KOPT-K1 (cell line): ENCODE results near the gene CREBBP.

Experiments used
- H3K27ac ChIP-seq: fragments of 200-600 bp; sonication (generic); 2 replicates; pipeline ENCODE4 v1.5.1; 2016; ENCODE audit warnings: antibody characterized with exemption, mild to moderate bottlenecking, low read depth, low read length; ENCODE audit not compliant: poor library complexity, severe bottlenecking
- H3K36me3 ChIP-seq: fragments of 200-600 bp; sonication (generic); 2 replicates; pipeline ENCODE4 v1.5.1; 2017; ENCODE audit warnings: antibody characterized with exemption, mild to moderate bottlenecking, low read length, moderate library complexity; ENCODE audit not compliant: insufficient read depth
- H3K9me3 ChIP-seq: fragments of 200-600 bp; sonication (generic); 2 replicates; pipeline ENCODE4 v1.5.1; 2017; ENCODE audit warnings: antibody characterized with exemption, low read length, mild to moderate bottlenecking; ENCODE audit not compliant: insufficient read depth, poor library complexity, severe bottlenecking

Gene CREBBP

DNA sequence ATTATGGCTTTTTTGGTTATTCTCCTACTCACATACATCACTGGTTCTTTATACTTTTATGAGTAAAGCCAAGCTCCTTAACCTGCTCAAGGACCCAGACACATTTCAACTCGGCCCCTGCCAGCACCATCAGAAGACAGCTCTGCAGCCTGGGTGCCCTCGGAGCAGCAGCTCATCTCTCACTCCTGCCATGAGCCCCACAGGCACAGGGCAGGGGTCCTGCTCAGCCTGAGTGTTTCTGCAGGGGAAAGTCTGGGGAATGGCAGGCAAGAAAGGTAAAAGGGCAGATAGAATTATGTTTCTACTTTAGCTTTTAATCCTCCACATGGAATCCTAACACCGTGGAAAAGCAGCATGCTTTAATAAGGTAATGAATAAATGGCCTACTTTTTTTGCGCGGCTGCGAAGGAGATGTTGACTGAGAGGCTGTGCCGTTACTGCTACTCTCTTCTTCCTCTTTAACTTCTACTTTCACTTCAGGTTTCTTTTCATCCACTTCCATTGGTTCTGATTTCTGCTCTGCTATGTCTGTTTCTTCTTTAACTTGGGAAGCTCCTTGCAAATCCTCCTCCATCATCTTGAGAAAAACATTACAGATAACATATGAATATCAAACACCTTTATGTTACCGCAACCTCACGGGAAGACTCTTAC, 113.1 kb downstream of the CREBBP start:
- Histone ChIP-seq H3K9me3 (no peaks in the 10 kb centered on the region), H3K36me3 (peaks cover 90% of the 10 kb centered on the region), H3K27ac (no peak overlapping the region)

DNA sequence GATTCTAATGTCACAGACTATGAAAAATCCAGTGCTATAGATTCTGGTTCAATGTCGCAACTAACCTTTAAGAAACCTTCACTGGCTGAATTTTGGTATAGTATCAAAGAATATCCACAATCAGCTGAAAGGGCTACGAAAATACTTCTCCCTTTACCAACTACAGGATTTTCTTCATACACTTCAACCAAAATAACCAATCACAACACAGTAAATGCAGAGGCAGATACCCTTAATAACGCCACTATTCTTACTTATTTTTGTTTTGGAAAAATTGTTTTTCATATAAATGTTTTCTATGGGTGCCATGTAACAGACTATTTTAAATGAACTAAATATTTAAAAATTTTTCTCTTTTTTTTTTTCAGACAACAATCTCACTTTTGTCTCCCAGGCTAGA, 114.3 kb downstream of the CREBBP start:
- H3K9me3 ChIP-seq, result no peaks in the 10 kb centered on the region
- peaks cover 95% of the 10 kb centered on the region for H3K36me3 ChIP-seq
- no peak overlapping the region for H3K27ac ChIP-seq

DNA sequence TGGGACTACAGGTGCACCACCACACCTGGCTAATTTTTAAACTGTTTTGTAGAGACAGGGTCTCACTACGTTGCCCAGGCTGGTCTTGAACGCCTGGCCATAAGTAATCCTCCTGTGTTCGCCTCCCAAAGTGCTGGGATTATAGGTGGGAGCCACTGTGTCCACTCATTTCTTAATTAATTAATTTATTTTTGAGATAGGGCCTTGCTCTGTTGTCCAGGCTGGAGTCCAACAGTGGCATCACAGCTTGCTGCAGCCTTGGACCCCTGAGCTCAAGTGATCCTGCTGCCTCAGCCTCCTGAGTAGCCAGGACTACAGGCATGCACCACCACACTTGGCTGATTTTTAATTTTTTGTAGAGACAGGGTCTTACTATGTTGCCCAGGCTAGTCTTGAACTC, 116.1 kb downstream of the CREBBP start:
- no peak overlapping the region for H3K27ac ChIP-seq
- H3K36me3 ChIP-seq, result peaks cover 86% of the 10 kb centered on the region
- H3K9me3 ChIP-seq, result no peaks in the 10 kb centered on the region

DNA sequence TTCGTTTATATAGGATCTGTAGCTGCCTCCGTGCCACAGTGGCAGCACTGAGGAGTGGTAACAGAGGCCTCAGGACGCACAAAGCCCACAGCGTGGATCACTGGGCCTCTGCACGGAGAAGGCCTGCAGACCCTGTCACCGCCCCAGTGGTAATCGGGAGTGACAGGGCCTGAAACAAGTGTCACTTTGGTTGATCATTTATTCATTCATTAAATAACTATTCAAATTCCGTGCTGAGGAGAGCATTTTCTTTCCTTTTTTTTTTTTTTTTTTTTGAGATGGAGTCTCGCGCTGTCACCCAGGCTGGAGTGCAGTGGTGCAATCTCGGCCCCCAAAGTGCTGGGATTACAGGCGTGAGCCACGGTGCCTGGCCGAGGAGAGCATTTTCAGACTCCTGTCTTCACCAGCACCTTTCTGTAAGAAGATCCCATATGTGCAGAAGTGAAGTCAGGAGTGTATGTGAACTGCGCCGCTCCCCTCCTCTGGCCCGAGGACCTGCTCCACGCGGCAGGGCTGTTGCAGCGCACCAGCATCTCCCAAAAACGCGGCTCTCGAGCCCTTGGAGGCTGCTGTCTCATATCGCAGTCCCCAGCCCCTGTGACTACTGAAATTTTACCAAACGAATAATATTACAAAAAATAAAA, 118.3 kb downstream of the CREBBP start:
- no peak overlapping the region for H3K27ac ChIP-seq
- no peaks in the 10 kb centered on the region for H3K9me3 ChIP-seq
- peaks cover 83% of the 10 kb centered on the region for H3K36me3 ChIP-seq

DNA sequence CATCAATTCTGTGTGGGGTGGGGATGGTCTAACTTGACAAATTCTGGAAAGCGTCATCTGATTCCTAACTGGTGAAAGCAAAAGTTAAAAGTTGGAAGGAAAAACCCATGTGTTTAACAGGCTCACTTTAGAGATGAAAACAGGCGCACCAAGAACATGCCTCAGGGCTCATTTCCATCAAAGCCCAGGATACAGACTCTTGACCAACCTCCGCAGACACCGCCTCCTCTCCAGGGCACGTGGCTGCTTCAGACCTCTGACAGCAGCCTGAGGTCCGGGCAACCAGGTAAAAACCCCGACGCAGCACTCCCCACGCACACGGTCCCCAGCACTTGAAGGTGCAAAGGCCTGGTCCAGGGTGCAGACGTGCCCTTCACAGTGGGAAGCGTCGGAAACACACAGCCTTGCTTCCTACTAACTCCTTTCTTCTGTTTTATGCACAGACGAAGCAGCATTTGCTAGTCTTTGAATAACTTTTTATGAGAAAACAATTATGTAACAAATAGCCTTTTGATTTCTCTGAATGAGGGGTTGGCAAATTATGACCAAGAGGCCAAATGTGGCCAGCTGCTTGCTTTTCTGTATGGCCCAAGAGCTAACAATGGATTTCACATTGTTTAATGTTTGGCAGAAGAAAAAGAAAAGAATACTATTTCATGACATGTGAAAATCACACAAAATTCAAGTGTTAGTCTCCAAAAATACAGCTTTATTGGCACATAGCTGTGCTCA, 119.0 kb downstream of the CREBBP start:
- Histone ChIP-seq H3K9me3 (no peaks in the 10 kb centered on the region), H3K36me3 (peaks cover 83% of the 10 kb centered on the region), H3K27ac (no peak overlapping the region)

DNA sequence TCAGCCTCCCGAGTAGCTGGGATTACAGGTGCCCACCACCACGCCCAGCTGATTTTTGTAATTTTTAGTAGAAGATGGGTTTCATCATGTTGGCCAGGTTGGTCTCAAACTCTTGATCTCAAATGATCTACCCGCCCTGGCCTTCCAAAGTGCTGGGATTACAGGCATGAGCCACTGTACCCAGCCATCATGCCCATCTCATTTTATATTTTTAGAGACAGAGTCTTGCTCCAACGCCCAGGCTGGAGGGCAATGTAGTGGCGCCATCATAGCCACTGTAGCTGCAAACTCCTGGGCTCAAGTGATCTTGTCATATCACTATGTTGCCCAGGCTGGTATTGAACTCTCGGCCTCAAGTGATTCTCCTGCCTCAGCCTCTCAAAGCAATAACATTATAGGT, 120.0 kb downstream of the CREBBP start:
- Histone ChIP-seq H3K27ac (no peak overlapping the region), H3K36me3 (peaks cover 83% of the 10 kb centered on the region)

DNA sequence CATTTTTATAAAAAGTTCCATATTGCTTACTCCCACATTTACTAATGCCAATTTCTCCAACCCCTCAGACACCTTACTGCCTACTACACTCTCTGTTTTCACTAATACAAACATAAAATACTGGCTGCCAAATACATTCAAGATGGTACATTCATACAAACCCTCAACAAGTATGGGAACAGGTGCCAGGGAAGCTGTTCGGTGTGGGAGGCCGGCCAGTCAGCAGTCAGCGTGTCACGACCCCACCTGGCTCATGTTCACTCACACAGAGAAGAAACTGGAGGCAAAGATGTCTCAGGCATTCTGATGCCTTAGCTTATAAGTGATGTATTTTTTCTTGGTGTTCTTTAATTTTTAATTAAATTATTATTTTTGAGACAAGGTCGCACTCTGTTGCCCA, 120.8 kb downstream of the CREBBP start:
- H3K36me3 ChIP-seq, result peaks cover 84% of the 10 kb centered on the region
- no peaks in the 10 kb centered on the region for H3K9me3 ChIP-seq
- H3K27ac ChIP-seq, result no peak overlapping the region

More for the DNA sequence above, 120.0 kb downstream of the CREBBP start:
- H3K9me3 ChIP-seq, result no peaks in the 10 kb centered on the region

DNA sequence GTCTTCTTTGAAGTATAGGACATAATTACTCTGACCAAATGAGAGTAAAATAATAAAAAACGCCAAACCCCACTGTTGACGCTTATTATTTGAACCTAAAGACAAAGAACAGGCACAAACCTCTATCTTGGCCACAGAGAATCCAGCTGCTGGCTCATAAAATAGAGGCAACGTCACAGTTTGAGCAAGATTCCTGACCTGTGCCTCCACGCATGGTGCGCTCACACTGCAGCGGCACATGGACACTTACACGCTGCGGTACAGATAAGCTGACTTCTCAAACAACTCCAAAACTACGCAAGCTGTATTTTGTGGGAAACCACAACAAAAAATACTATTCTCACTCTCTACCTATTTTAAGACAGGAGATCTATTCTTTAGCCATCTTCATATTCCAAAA, 124.4 kb downstream of the CREBBP start:
- H3K36me3 ChIP-seq, result peaks cover 74% of the 10 kb centered on the region

DNA sequence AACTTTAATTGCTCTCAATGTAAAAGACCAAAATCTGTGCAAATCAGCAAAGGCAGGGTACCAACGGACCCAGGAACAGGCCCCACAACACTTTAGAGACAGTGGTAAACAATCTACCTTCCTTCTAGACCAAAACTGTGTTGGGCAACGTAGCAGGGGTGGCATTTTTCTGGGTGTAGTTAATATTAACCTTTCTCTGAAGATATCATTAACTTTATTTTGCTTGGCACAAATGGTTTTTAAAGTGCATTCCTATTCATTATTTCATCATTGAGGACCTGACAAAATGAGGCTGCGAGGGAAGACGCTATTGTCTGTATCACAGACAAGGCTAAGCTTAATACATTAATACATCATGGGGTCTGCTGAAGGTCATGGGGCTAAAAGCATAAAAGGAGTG, 125.3 kb downstream of the CREBBP start:
- Histone ChIP-seq H3K36me3 (peaks cover 67% of the 10 kb centered on the region), H3K27ac (no peak overlapping the region), H3K9me3 (no peaks in the 10 kb centered on the region)

More for the DNA sequence above, 124.4 kb downstream of the CREBBP start:
- Histone ChIP-seq H3K27ac (no peak overlapping the region), H3K9me3 (no peaks in the 10 kb centered on the region)

DNA sequence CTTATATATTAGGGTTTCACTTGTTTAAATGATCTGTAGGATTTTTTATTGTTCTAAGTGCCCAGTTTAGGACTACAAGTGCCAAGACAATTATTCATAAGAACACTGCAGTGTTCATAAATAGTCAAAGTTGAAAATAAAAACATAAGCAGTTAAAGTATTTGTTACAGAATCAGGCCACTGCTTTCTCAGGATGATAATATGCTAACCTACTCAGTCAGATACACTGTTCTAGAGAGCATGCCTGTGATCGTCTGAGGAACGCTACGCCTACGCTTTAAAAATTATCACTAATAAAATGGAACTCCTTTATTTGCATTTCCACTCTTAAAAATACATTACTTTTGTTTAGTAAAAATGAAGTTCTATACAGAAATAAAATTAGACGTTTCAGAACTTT, 125.7 kb downstream of the CREBBP start:
- no peak overlapping the region for H3K27ac ChIP-seq
- H3K9me3 ChIP-seq, result no peaks in the 10 kb centered on the region
- H3K36me3 ChIP-seq, result peaks cover 66% of the 10 kb centered on the region

DNA sequence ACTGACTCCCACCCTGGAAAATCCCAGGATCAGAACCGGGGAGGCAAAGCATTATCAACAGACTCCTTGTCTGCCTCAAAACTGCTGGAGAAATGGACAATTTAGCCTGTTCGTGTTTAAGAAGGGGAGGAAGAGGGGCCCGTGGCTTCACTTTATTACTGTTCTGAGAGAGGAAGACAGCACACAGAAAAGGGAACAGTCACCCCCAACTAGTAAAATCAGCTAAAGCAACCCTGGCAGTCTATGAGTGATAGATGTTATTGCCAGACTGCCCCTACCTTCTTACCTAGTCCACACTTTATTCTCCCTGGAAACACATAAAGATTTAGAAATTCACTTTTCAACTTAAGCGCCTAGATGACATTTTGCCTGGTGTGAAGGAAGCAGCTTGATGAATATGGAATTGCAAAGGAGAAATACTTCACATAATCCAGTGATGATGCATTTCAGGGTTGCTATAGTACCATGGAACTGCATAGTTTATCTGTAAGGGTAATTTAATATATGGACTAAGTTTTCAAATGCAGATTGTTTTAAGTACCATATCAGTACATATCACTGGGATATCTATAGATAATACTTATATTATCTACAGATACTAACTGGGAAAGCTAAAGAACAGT, 126.3 kb downstream of the CREBBP start:
- Histone ChIP-seq H3K9me3 (no peaks in the 10 kb centered on the region), H3K36me3 (peaks cover 66% of the 10 kb centered on the region), H3K27ac (no peak overlapping the region)

DNA sequence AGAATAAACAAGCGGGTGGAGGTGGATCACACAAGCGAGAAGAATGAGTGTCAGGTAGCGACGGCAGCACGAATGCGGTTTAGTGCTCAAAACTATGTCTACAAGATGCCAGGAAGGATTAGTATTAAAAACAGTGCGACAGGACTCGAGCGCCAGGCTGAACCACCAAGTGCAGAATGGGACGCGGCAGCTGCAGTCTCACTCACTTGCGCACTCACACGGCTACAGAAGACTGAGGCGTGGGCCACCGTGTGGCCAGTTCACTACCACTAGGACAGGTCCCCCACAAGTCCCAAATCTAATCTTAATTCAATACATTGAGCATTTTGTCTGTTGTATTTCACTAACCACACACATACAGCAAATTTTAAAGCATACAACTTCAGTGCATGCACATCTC, 127.5 kb downstream of the CREBBP start:
- no peak overlapping the region for H3K27ac ChIP-seq
- no peaks in the 10 kb centered on the region for H3K9me3 ChIP-seq
- H3K36me3 ChIP-seq, result peaks cover 63% of the 10 kb centered on the region

DNA sequence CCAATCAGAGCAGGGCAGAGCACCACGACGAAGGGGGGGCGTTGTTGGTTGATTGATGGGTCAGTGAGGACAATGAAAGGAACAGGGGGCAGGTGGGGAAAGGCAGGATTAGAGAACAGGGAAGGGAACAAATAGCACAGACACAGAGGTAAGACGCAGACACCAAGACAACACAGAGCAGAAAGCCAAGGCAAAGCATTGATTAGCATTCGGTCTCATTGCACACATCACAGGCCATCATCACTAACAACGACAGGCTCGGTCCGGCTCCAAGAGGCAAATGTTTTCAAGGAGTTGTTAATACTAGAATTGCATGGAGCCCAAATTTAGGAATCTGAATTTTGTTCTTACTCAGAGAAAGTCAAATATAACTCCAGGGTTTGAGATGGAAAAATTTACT, 128.6 kb downstream of the CREBBP start:
- Histone ChIP-seq H3K36me3 (peaks cover 60% of the 10 kb centered on the region), H3K27ac (no peak overlapping the region), H3K9me3 (no peaks in the 10 kb centered on the region)

DNA sequence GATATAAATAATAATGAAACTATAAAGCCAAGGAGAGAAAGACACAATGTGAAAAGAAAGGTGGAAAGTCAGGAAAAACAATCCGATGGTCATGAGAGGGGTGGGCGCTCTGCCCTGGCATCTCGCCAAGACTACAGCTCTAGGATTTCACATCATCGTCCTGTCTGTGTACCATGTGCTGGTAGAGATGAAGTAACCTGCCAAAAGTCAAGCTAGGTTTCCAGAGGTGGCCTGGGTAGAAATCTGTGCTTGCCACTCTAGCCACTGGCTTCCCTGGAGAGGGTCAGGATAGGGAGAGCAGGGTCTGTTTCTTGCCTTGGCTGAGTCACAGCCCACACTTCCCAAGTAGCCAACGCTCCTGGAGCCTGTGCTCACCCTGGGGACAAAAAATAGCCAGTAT, 132.2 kb downstream of the CREBBP start:
- no peaks in the 10 kb centered on the region for H3K9me3 ChIP-seq
- peaks cover 61% of the 10 kb centered on the region for H3K36me3 ChIP-seq
- H3K27ac ChIP-seq, result no peak overlapping the region

DNA sequence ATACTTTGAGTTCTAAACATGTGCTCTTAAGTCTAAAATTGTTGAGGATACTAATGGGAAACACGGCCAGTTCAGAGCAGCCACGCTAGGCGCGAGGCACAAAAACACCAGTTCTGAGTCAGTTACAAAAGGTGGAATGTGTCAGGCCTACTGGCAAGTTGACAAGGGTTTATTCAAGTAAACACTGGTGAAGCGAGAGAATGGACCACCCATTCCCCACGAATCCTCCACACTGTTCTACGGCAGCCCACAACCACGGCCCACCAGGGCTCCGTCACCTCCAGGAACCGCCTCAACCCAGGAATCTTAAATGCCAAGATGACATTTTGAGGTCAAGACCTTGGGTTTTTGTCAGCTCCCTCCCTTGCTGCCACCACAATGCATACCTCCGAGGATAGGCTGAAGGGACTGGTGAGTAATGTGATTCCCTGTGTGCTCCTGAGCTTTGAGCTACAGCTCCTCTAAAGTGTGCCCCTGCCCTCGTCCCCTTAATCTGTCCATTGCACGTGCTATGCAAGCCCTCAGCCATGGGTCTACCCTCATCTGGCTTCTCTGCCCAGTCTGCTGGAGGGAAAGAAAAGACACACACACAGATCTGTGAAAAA, 134.7 kb downstream of the CREBBP start:
- H3K27ac ChIP-seq, result no peak overlapping the region
- peaks cover 75% of the 10 kb centered on the region for H3K36me3 ChIP-seq
- no peaks in the 10 kb centered on the region for H3K9me3 ChIP-seq
